GM18526 (cell line): ENCODE measurements around the gene COL10A1.

Source experiments
- POLR2A ChIP-seq: IDR thresholded peaks from 3 replicates; pipeline ENCODE4 v1.6.1; 2011; ENCODE audit not compliant: insufficient read length; ENCODE audit errors: extremely low read depth

The COL10A1 gene

DNA sequence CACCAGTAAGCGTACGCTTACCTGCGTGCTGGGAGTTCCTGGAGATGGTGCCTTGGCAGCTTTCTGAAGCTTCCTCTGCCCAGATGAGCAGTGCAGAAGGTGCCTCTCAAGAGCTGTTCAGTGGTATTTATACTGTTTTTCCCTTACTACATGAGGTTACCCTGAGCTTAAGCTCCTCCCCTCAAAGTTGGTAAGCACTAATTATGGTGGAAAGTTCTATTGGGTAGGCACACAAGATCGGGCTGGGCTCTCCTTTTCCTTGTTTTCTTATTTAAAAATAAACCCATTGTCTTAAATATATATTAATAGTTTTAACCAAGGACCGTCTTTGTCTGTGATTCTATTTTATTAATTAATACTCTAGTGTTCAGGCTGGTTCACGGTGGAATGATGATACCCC lies at the start of gene COL10A1:
Gene COL10A1, minus strand, starts transcription at position 101 of the 400 bp plus-strand sequence. CDS start 640 bp downstream, outside the sequence.
- no peak for TF ChIP-seq POLR2A

DNA sequence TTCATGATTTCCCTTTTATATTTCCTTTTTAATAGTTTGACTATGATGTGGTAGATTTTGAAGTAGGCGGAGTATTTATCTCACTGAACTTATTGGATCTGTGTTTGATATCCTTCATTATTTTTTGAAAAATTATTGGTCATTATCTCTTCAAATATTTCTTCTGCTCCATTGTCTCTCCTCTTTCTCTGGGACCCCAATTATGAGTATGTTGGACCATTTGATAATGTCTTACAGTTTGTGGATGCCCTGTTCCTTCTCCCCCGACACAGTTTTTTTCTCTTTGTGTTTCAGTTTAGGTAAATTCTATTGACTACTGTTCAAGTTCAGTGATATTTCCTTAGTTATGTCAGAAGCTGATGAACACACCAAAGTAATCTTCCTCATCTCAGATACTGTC lies 49.4 kb upstream of the COL10A1 start:
- TF ChIP-seq POLR2A, result no peak

DNA sequence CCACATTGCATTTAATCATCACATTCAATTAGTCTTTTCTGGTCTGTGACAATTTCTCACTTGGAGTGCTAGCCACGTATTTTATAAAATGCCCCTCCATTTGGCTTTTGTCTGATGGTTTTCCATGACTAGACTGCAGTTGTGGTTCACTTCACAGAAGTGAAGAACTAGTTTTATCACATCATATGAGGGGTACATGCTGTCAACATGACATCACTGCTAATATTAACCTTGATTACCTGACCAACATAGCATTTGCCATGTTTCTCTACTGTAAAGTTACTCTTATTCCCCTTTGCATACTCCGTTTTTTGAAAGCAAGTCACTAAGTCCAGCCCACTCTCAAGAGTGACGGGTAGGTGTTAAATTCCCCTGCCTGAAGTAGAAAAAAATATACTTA lies 48.0 kb upstream of the COL10A1 start:
- no peak for TF ChIP-seq POLR2A

- TF ChIP-seq POLR2A, result no peak
Measured at GRCh38 chr6:116170358-116171057, 44.6 kb upstream of the COL10A1 start.

GRCh38 chr6:116169880-116170279 lies 43.9 kb upstream of the COL10A1 start:
- TF ChIP-seq POLR2A, result no peak

DNA sequence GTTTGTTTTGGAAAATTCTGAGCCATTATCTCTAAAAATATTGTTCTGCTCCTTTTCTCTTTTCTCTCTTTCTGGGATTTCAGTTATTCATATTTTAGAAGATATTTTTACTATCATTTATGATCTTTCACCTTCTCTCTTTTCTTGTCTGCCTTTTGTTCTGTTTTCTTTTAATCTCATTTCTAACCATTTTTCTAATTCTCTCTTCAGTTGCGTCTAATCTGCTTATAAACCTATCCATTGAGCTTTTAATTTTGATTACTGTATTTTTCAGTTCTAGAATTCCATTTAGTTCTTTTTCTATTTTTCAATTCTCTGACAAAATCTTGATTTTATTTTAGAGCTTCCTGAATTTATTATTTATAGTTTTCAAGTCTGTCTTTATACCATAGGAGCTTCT lies 42.2 kb upstream of the COL10A1 start:
- no peak for TF ChIP-seq POLR2A

- TF ChIP-seq POLR2A, result no peak
Measured at GRCh38 chr6:116166369-116166768, 40.4 kb upstream of the COL10A1 start.

DNA sequence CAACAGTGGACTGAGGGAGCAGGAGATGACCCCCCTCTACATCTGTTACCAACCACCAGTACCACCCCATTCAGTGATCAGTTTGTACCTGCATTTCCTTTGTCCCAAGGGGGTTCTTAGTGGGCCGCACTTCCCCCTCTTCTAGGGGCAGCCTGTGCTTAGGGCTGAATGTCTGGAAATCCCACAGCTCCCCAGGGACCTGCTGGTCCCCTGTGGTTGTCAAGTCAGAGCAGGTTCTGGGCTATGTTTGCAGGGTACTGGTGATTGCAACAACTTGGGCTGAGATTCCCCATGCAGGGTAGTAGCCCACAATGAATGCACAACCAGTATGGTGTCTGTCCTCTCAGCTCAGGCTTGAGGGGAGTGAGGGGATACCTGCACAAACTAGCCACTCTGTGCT lies 39.7 kb upstream of the COL10A1 start:
- TF ChIP-seq POLR2A, result no peak

DNA sequence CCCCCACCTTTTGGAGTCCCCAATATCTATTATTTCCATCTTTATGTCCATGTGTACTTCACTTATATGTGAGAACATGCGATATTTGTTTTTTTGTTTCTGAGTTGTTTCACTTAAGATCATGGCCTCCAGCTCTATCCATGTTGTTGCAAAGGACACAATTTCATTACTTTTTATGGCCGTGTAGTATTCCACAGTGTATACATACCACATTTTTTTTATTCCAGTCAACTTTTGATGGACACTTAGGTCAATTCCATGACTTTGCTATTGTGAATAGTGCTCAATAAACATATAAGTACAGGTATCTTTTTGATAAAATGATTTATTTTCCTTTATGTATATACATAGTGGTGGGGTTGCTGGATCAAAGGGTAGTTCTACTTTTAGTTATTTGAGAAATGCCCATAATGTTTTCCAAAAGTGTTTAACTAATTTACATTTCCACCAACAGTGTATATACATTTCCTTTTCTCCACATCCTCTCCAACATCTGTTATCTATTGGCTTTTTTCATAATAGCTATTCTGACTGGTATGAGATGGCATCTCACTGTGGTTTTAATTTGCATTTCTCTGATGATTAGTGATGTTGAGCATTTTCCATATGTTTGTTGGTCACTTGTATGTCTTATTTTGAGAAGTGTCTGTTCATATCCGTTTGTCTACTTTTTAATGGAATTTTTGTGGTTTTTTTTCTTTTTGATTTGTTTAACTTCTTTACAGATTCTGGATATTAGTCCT lies 34.0 kb upstream of the COL10A1 start:
- no peak for TF ChIP-seq POLR2A

- no peak for TF ChIP-seq POLR2A
Measured at GRCh38 chr6:116158641-116159040, 32.7 kb upstream of the COL10A1 start.

- no peak for TF ChIP-seq POLR2A
Measured at GRCh38 chr6:116157391-116157790, 31.5 kb upstream of the COL10A1 start.

GRCh38 chr6:116156405-116157326 lies 30.7 kb upstream of the COL10A1 start:
- no peak for TF ChIP-seq POLR2A

DNA sequence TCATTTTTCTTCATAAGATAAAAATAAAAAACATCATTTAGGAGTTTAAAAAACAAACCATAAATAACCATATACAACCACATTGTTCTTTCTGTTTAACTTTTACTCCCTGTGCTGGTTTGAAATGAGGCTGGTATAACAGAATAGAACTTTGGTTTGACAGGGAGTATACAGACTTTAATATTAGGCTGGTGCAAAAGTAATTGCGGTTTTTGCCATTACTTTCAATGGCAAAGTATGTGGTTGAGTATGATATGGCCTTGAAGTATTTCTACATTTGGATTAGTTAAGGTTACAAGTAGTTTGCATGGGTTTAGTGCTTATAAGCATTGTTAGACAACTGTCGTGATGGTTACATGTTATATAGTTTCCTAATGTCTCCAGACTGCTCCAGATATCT lies 29.0 kb upstream of the COL10A1 start:
- TF ChIP-seq POLR2A, result no peak

DNA sequence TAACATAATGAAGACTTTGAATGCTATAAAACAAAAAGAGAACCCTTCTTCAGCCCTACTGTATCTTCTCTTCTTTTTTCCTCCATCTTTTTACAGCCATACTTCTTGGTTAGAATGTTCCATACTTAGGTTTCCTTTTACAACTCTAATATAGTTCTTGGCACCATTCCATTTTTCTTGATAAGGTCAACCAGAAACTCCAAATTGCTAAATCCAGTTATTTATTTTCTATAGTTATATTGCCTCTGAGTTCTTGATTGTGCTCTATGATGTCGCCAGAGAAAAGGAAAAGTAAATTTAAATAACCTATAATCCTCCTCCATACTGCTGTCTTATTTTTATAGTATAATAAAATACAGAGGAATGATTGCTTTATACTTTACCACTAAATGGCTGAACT lies 26.7 kb upstream of the COL10A1 start:
- no peak for TF ChIP-seq POLR2A

DNA sequence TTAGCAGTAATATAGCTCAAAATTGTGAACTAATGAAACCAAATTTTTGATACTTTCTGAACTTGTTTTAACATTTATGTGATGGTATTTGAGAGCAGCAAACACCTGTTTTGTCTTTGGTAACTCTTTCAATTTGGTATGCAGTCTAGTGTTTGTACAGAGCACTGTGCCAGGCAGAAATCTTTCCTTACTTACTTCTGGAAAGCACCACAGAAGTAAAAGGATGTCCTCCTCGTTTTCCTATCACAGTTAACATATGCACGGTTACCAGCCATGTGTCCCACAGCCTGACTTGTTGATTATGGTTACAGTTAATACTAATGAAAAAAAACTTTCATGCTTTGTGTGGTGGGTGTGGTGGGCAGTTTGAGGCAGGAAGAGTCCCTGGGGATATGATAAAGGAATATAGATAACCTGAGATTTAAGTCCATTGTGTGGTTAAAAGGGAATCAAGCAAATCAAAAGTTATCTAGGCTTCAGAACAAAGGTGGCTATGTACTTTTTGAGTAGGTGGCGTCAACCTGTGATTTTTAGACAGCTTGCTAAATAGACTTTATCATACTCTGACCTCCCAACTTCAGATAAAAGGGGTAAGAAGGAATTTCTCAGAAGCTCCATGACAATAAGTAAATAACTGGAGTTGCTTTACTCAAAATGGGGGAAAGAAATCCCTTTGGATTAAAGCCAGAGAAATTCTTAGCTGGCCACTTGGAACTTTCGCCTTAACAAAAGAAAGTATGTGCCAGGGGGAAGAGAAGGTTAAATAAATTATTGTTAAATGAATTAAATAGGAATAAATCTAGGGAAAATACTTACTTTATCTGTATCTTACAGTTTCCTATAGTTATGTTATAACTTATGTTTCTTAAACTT lies 20.1 kb upstream of the COL10A1 start:
- no peak for TF ChIP-seq POLR2A
